Dendritic cell treated with granulocyte-macrophage colony-stimulating factor and Interleukin-4, amounts not matched to agents 40 ng/mL and 50 ng/mL, for 4 days (primary cell): ENCODE measurements around the gene PTPRK.

Experiments
- H3K27ac Mint-ChIP-seq: one replicate; pipeline ENCODE4 v1.8.0; 2022; ENCODE audit warnings: mild to moderate bottlenecking, mixed read lengths
- H3K27me3 Mint-ChIP-seq: one replicate; pipeline ENCODE4 v1.8.0; 2022; ENCODE audit warnings: mild to moderate bottlenecking, mixed read lengths
- H3K36me3 Mint-ChIP-seq: one replicate; pipeline ENCODE4 v1.8.0; 2022; ENCODE audit warnings: low read depth, mixed read lengths
- H3K4me1 Mint-ChIP-seq: one replicate; pipeline ENCODE4 v1.8.0; 2022; ENCODE audit warnings: low read depth, mixed read lengths
- H3K4me3 Mint-ChIP-seq: one replicate; pipeline ENCODE4 v1.8.0; 2022; ENCODE audit warnings: mild to moderate bottlenecking, moderate library complexity, mixed read lengths
- H3K9me3 Mint-ChIP-seq: one replicate; pipeline ENCODE4 v1.8.0; 2022; ENCODE audit warnings: mixed read lengths
- intact Hi-C: fragments of 100-400 bp; cut with micrococcal nuclease; formaldehyde crosslinking; loops from one replicate; pipeline ENCODE4 v1.15.0; 2022

PTPRK gene

DNA sequence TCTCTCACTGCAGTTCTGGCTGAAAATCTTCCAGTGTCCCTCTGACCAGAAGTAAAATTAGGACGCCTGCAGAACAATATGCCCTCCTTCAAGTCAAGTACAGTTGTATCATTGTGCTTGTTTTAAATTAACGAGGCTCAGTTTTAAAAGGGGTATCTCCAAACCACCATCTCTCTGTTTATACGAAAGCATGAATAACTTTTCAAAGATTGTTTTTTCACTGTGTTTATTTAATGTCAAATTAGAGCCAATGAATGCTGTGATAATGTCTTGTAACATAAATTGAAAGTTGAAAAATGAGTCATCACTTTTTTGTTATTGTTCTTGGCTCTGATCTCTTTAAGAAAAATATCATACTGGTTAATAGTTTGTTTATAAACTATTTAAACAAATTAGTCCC is 388.8 kb downstream of the PTPRK start:
- no peak overlapping the region for H3K27ac Mint-ChIP-seq
- no peaks in the 10 kb centered on the region for H3K9me3 Mint-ChIP-seq
- intact Hi-C loops: no loop called here
- H3K4me1 Mint-ChIP-seq: peaks cover 12% of the 10 kb centered on the region
- H3K36me3 Mint-ChIP-seq: no peaks in the 10 kb centered on the region
- no peak overlapping the region for H3K4me3 Mint-ChIP-seq
- no peaks in the 10 kb centered on the region for H3K27me3 Mint-ChIP-seq

- intact Hi-C loops: no loop called here
- peaks cover 12% of the 10 kb centered on the region for H3K4me1 Mint-ChIP-seq
- no peak overlapping the region for H3K4me3 Mint-ChIP-seq
- no peaks in the 10 kb centered on the region for H3K27me3 Mint-ChIP-seq
- H3K27ac Mint-ChIP-seq: no peak overlapping the region
- no peaks in the 10 kb centered on the region for H3K9me3 Mint-ChIP-seq
- H3K36me3 Mint-ChIP-seq: no peaks in the 10 kb centered on the region
Observed at GRCh38 chr6:128131036-128131435, 389.4 kb downstream of the PTPRK start.

DNA sequence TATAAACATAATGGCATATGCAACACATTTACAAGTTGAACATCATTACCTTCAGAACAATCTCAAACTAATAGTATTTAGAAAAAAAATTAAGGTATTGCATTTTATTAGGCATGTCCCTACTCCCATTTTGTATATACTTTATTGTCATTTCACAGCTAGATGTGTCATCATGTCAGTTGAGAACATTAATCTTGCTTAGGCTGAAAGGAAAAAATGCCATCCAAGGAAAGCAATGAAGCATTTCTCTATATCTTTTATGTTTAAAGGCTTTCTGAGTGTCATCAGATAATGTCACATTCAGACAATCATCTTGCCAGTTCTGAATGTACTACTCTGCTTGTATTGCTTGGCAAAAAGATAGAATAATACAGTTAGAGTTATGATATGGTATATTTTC is 390.7 kb downstream of the PTPRK start:
- Mint-ChIP-seq H3K27me3 (no peaks in the 10 kb centered on the region), H3K4me3 (no peak overlapping the region), H3K9me3 (no peaks in the 10 kb centered on the region), H3K27ac (no peak overlapping the region), H3K4me1 (peaks cover 4% of the 10 kb centered on the region), H3K36me3 (no peaks in the 10 kb centered on the region)
- intact Hi-C loops: no loop called here

DNA sequence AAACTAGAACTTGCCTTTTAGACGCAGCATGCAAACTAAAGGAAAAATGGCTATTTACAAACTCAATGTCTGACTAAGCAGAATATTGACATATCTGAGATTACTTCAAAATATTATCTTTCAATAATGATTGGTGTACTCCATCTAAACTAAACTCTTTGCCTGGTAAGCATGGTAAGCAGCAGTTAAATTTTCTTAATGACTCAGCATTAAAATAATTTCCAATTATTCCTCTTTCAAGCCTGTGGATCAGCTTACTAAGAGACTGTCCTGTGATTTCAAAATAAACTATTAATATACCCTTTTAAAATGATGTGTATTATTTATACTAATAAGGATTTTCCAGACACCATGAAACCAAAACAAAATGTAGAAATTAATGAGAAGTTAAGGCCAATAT is 392.7 kb downstream of the PTPRK start:
- intact Hi-C loops: no loop called here
- no peaks in the 10 kb centered on the region for H3K27me3 Mint-ChIP-seq
- H3K9me3 Mint-ChIP-seq: no peaks in the 10 kb centered on the region

DNA sequence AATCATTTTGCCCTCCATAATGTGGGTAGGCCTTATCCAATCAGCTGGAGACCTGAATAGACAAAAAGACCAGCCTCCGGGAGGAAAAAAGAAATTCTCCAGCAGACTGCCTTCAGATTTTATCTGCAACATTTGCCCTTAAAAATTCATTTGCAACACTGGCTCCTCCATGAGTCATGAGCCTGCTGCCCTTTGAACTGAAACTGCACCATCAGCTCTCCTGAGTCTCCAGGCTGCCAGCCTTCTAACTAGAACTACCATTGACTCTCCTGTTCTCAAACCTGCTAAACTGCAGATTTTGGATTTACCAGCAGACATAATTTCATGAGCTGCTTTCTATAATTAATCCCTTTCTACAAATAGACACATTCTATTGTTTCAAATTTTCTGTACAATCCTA is 395.7 kb downstream of the PTPRK start:
- Mint-ChIP-seq H3K4me1 (no peaks in the 10 kb centered on the region), H3K27me3 (no peaks in the 10 kb centered on the region), H3K27ac (no peak overlapping the region), H3K36me3 (no peaks in the 10 kb centered on the region), H3K9me3 (no peaks in the 10 kb centered on the region), H3K4me3 (no peak overlapping the region)
- intact Hi-C loops: no loop called here

More for the DNA sequence above, 392.7 kb downstream of the PTPRK start:
- H3K27ac Mint-ChIP-seq: no peak overlapping the region
- no peak overlapping the region for H3K4me3 Mint-ChIP-seq
- no peaks in the 10 kb centered on the region for H3K36me3 Mint-ChIP-seq
- no peaks in the 10 kb centered on the region for H3K4me1 Mint-ChIP-seq

GRCh38 chr6:128121610-128122009 is 398.8 kb downstream of the PTPRK start:
- Mint-ChIP-seq H3K4me3 (no peak overlapping the region), H3K27ac (no peak overlapping the region), H3K9me3 (no peaks in the 10 kb centered on the region), H3K36me3 (no peaks in the 10 kb centered on the region), H3K4me1 (no peaks in the 10 kb centered on the region), H3K27me3 (no peaks in the 10 kb centered on the region)
- intact Hi-C loops: no loop called here

DNA sequence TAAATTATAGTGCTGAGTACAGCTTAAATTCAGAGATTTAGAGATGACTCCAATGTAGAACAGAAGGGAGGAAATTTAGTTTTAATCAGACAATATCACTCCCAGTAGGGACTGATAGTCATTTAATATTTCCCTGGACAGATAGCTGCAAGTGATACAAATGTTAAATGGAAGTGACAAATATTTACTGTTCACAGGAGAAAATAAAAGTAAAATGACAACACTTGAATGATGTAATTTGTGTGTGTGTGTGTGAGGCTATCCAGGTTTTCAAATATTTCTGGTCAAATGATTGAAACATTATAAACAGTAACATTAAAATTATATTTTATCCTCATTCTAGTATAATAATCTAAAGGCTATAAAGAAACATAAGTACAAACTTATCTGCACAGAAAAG is 399.2 kb downstream of the PTPRK start:
- Mint-ChIP-seq H3K27me3 (no peaks in the 10 kb centered on the region), H3K4me1 (no peaks in the 10 kb centered on the region), H3K36me3 (no peaks in the 10 kb centered on the region), H3K27ac (no peak overlapping the region), H3K9me3 (no peaks in the 10 kb centered on the region), H3K4me3 (no peak overlapping the region)
- intact Hi-C loops: no loop called here

GRCh38 chr6:128118401-128118800 is 402.0 kb downstream of the PTPRK start:
- H3K4me3 Mint-ChIP-seq: no peak overlapping the region
- H3K9me3 Mint-ChIP-seq: no peaks in the 10 kb centered on the region
- no peaks in the 10 kb centered on the region for H3K4me1 Mint-ChIP-seq
- H3K27ac Mint-ChIP-seq: no peak overlapping the region
- H3K27me3 Mint-ChIP-seq: no peaks in the 10 kb centered on the region
- intact Hi-C loops: no loop called here
- no peaks in the 10 kb centered on the region for H3K36me3 Mint-ChIP-seq

- Mint-ChIP-seq H3K27me3 (no peaks in the 10 kb centered on the region), H3K9me3 (no peaks in the 10 kb centered on the region), H3K36me3 (no peaks in the 10 kb centered on the region), H3K4me3 (no peak overlapping the region), H3K27ac (no peak overlapping the region), H3K4me1 (no peaks in the 10 kb centered on the region)
- intact Hi-C loops: no loop called here
Observed at GRCh38 chr6:128117916-128118315, 402.5 kb downstream of the PTPRK start.

DNA sequence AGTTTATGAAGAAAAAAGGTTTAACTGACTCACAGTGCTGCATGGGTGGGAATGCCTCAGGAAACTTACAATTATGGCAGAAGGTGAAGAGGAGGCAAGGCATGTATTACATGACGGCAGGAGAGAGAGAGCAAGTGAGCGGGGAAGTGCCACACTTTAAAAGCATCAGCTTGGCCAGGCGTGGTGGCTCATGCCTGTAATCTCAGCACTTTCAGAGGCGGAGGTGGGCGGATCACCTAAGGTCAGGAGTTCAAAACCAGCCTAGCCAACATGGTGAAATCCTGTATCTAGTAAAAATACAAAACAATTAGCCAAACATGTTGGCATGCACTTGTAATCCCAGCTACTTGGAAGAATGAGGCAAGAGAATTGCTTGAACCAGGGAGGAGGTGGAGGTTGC is 406.2 kb downstream of the PTPRK start:
- Mint-ChIP-seq H3K9me3 (no peaks in the 10 kb centered on the region), H3K27me3 (no peaks in the 10 kb centered on the region), H3K4me1 (no peaks in the 10 kb centered on the region), H3K4me3 (no peak overlapping the region), H3K27ac (no peak overlapping the region), H3K36me3 (no peaks in the 10 kb centered on the region)
- intact Hi-C loops: no loop called here

GRCh38 chr6:128112494-128112893 is 407.9 kb downstream of the PTPRK start:
- intact Hi-C loops: no loop called here

GRCh38 chr6:128111096-128111495 is 409.3 kb downstream of the PTPRK start:
- Mint-ChIP-seq H3K4me3 (no peak overlapping the region), H3K4me1 (no peaks in the 10 kb centered on the region), H3K9me3 (no peaks in the 10 kb centered on the region), H3K36me3 (no peaks in the 10 kb centered on the region), H3K27me3 (no peaks in the 10 kb centered on the region), H3K27ac (no peak overlapping the region)
- intact Hi-C loops: no loop called here

More at GRCh38 chr6:128112494-128112893, 407.9 kb downstream of the PTPRK start:
- no peak overlapping the region for H3K27ac Mint-ChIP-seq
- H3K4me3 Mint-ChIP-seq: no peak overlapping the region
- no peaks in the 10 kb centered on the region for H3K4me1 Mint-ChIP-seq
- no peaks in the 10 kb centered on the region for H3K9me3 Mint-ChIP-seq
- no peaks in the 10 kb centered on the region for H3K36me3 Mint-ChIP-seq
- H3K27me3 Mint-ChIP-seq: no peaks in the 10 kb centered on the region

DNA sequence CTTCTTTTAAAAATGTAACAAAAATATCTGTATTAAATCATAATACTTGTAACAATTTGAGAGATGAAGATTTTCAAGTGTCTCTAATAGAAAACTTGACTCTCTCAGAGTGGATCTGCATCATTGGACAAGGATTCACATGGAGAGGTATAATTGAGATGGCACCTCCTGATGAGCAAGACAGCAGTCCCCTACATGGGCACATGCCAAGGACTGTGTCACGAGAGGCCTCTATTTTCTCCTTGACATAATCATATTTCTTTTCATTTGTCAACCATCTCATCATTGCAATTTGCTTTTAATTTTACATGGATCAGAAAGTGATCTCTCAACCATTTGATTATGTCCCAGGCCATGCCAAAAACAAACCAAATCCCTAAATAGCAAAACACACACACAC is 412.7 kb downstream of the PTPRK start:
- Mint-ChIP-seq H3K9me3 (no peaks in the 10 kb centered on the region), H3K36me3 (no peaks in the 10 kb centered on the region)
- intact Hi-C loops: no loop called here

GRCh38 chr6:128099571-128100197 is 420.7 kb downstream of the PTPRK start:
- H3K27me3 Mint-ChIP-seq: no peaks in the 10 kb centered on the region
- no peak overlapping the region for H3K4me3 Mint-ChIP-seq
- intact Hi-C loops: no loop called here
- H3K9me3 Mint-ChIP-seq: no peaks in the 10 kb centered on the region
- H3K27ac Mint-ChIP-seq: no peak overlapping the region
- no peaks in the 10 kb centered on the region for H3K4me1 Mint-ChIP-seq
- no peaks in the 10 kb centered on the region for H3K36me3 Mint-ChIP-seq

More for the DNA sequence above, 412.7 kb downstream of the PTPRK start:
- Mint-ChIP-seq H3K4me3 (no peak overlapping the region), H3K27ac (no peak overlapping the region), H3K27me3 (no peaks in the 10 kb centered on the region), H3K4me1 (no peaks in the 10 kb centered on the region)

GRCh38 chr6:128098000-128098581 is 422.3 kb downstream of the PTPRK start:
- Mint-ChIP-seq H3K27ac (no peak overlapping the region), H3K9me3 (no peaks in the 10 kb centered on the region), H3K27me3 (no peaks in the 10 kb centered on the region), H3K4me1 (no peaks in the 10 kb centered on the region), H3K36me3 (no peaks in the 10 kb centered on the region), H3K4me3 (no peak overlapping the region)
- intact Hi-C loops: no loop called here
